GM21447 (cell line): ENCODE measurements around the gene MTA1.
A peak's percentile ranks its signal among the peaks of the same experiment; 100 is the strongest.

Source experiments
- ATAC-seq: cut with Tn5 transposase; IDR thresholded peaks from one replicate; pipeline ENCODE4 v1.9.1; 2021; ENCODE audit not compliant: unreplicated experiment

The MTA1 gene

GRCh38 chr14:105386581-105387529 is 32.8 kb upstream of the MTA1 start:
- ATAC-seq, result no peak

- ATAC-seq, result no peak
Measured at GRCh38 chr14:105387530-105387922, 32.1 kb upstream of the MTA1 start.

GRCh38 chr14:105388110-105388951 is 31.3 kb upstream of the MTA1 start:
- no peak for ATAC-seq

GRCh38 chr14:105388976-105389375 is 30.7 kb upstream of the MTA1 start:
- no peak for ATAC-seq

- ATAC-seq, result no peak
Measured at GRCh38 chr14:105389534-105389933, 30.1 kb upstream of the MTA1 start.

GRCh38 chr14:105389976-105390848 is 29.4 kb upstream of the MTA1 start:
- no peak for ATAC-seq

GRCh38 chr14:105390849-105391500 is 28.7 kb upstream of the MTA1 start:
- no peak for ATAC-seq

GRCh38 chr14:105391541-105391940 is 28.1 kb upstream of the MTA1 start:
- ATAC-seq, result no peak

- no peak for ATAC-seq
Measured at GRCh38 chr14:105392131-105393090, 27.2 kb upstream of the MTA1 start.

GRCh38 chr14:105393151-105393550 is 26.5 kb upstream of the MTA1 start:
- ATAC-seq, result no peak

GRCh38 chr14:105394714-105395537 is 24.7 kb upstream of the MTA1 start:
- ATAC-seq, result no peak

- ATAC-seq, result no peak
Measured at GRCh38 chr14:105395538-105395854, 24.1 kb upstream of the MTA1 start.

GRCh38 chr14:105397350-105397931 is 22.2 kb upstream of the MTA1 start:
- ATAC-seq, result no peak

GRCh38 chr14:105398044-105398725 is 21.4 kb upstream of the MTA1 start, which contains the start of gene TEX22:
TSS of gene TEX22 (plus strand) at chr14:105398538. CDS start at chr14:105399341, 803 bp downstream.
- peak; percentile 68 for ATAC-seq

GRCh38 chr14:105398726-105399465 is 20.7 kb upstream of the MTA1 start:
- peak; percentile 19 for ATAC-seq

- no peak for ATAC-seq
Measured at GRCh38 chr14:105399466-105399775, 20.2 kb upstream of the MTA1 start.

- ATAC-seq, result no peak
Measured at GRCh38 chr14:105400016-105400415, 19.6 kb upstream of the MTA1 start.
